WTC11 (cell line): ENCODE results near the gene KAT6B. TPM values are rescaled to one million over a fixed set of nuclear protein-coding genes. Genes with fewer than 3 reads are reported as not detected.

Source experiments
- ATAC-seq: fragments of 200-7000 bp; cut with Tn5 transposase; 2 replicates; pipeline ENCODE4 v1.10.0; 2021; ENCODE audit warnings: mild to moderate bottlenecking, moderate library complexity
- CTCF ChIA-PET: fragments of 300-600 bp; sonication (Branson Sonifier 250); formaldehyde crosslinking; loops from one replicate; lab custom pipeline; 2021; ENCODE audit warnings: antibody characterized with exemption; lab: Charles Lee
- POLR2A ChIA-PET: fragments of 350-600 bp; sonication (Branson Sonifier 250); formaldehyde crosslinking; loops from one replicate; lab custom pipeline; 2021; ENCODE audit warnings: antibody characterized with exemption; lab: Charles Lee
- DNase-seq: peaks from one replicate; pipeline ENCODE4 v3.0.0; 2021; ENCODE audit warnings: low spot score
- H3K27ac Mint-ChIP-seq: 2 replicates; pipeline ENCODE4 v1.8.0; 2021; ENCODE audit warnings: mixed read lengths
- H3K27me3 Mint-ChIP-seq: 2 replicates; pipeline ENCODE4 v1.8.0; 2021; ENCODE audit warnings: low read depth, mild to moderate bottlenecking, moderate library complexity, mixed read lengths
- H3K36me3 Mint-ChIP-seq: 2 replicates; pipeline ENCODE4 v1.8.0; 2021; ENCODE audit warnings: mixed read lengths
- H3K4me1 Mint-ChIP-seq: 2 replicates; pipeline ENCODE4 v1.8.0; 2022; ENCODE audit warnings: mixed read lengths
- H3K4me3 Mint-ChIP-seq: 2 replicates; pipeline ENCODE4 v1.8.0; 2021; ENCODE audit warnings: mild to moderate bottlenecking, moderate library complexity, mixed read lengths
- H3K9me3 Mint-ChIP-seq: 2 replicates; pipeline ENCODE4 v1.8.0; 2021; ENCODE audit warnings: mixed read lengths
- CBFB ChIP-seq: sonication (generic); formaldehyde crosslinking; IDR thresholded peaks from 2 replicates; pipeline ENCODE4 v1.8.1; 2022; ENCODE audit warnings: mild to moderate bottlenecking, low read depth, missing genetic modification reagents
- ELF4 ChIP-seq: sonication (generic); formaldehyde crosslinking; IDR thresholded peaks from 2 replicates; pipeline ENCODE4 v1.8.1; 2022; ENCODE audit warnings: low read depth, mild to moderate bottlenecking, moderate library complexity, missing genetic modification reagents
- ESRRA ChIP-seq: sonication (generic); formaldehyde crosslinking; IDR thresholded peaks from 2 replicates; pipeline ENCODE4 v1.8.1; 2022; ENCODE audit warnings: mild to moderate bottlenecking, missing genetic modification reagents, borderline replicate concordance
- FOXK1 ChIP-seq: sonication (generic); formaldehyde crosslinking; IDR thresholded peaks from 2 replicates; pipeline ENCODE4 v1.8.0; 2022; ENCODE audit warnings: mild to moderate bottlenecking, moderate library complexity, missing genetic modification reagents
- GRHL2 ChIP-seq: fragments of 250-450 bp; sonication (Bioruptor Pico); IDR thresholded peaks from 2 replicates; pipeline ENCODE4 v1.8.0; 2022; ENCODE audit warnings: mild to moderate bottlenecking, moderate library complexity; ENCODE audit not compliant: insufficient replicate concordance, severe bottlenecking
- JAZF1 ChIP-seq: fragments of 250-450 bp; sonication (Bioruptor Pico); IDR thresholded peaks from 2 replicates; pipeline ENCODE4 v1.9.0; 2021; ENCODE audit warnings: moderate library complexity, mild to moderate bottlenecking, inconsistent platforms
- MXD4 ChIP-seq: fragments of 250-450 bp; sonication (Bioruptor Pico); IDR thresholded peaks from 2 replicates; pipeline ENCODE4 v1.8.0; 2021; ENCODE audit warnings: mild to moderate bottlenecking, moderate library complexity, borderline replicate concordance
- NFYB ChIP-seq: sonication (generic); formaldehyde crosslinking; conservative IDR thresholded peaks from 2 replicates; pipeline ENCODE4 v1.8.0; 2022; ENCODE audit warnings: low read depth, missing genetic modification reagents
- NR3C1 ChIP-seq: sonication (generic); formaldehyde crosslinking; conservative IDR thresholded peaks from 2 replicates; pipeline ENCODE4 v1.8.1; 2023; ENCODE audit warnings: low read depth, mild to moderate bottlenecking, missing genetic modification reagents
- PRRX2 ChIP-seq: fragments of 250-450 bp; sonication (Bioruptor Pico); IDR thresholded peaks from 2 replicates; pipeline ENCODE4 v1.8.0; 2021; ENCODE audit warnings: mild to moderate bottlenecking
- RORB ChIP-seq: fragments of 250-450 bp; sonication (Bioruptor Pico); IDR thresholded peaks from 2 replicates; pipeline ENCODE4 v1.9.0; 2021; ENCODE audit warnings: mild to moderate bottlenecking
- SMAD3 ChIP-seq: sonication (generic); formaldehyde crosslinking; IDR thresholded peaks from 2 replicates; pipeline ENCODE4 v1.8.0; 2022; ENCODE audit warnings: missing genetic modification reagents, mild to moderate bottlenecking, borderline replicate concordance
- ZBTB21 ChIP-seq: sonication (generic); formaldehyde crosslinking; IDR thresholded peaks from 2 replicates; pipeline ENCODE4 v1.8.1; 2023; ENCODE audit warnings: mild to moderate bottlenecking, missing genetic modification reagents, borderline replicate concordance
- ZNF121 ChIP-seq: sonication (generic); formaldehyde crosslinking; IDR thresholded peaks from 2 replicates; pipeline ENCODE4 v1.8.0; 2023; ENCODE audit warnings: missing genetic modification reagents
- ZNF317 ChIP-seq: sonication (generic); formaldehyde crosslinking; IDR thresholded peaks from 2 replicates; pipeline ENCODE4 v1.8.1; 2023; ENCODE audit warnings: low read depth, mild to moderate bottlenecking, moderate library complexity, missing genetic modification reagents, borderline replicate concordance
- ZNF396 ChIP-seq: fragments of 250-450 bp; sonication (Bioruptor Pico); IDR thresholded peaks from 2 replicates; pipeline ENCODE4 v1.8.0; 2021; ENCODE audit warnings: mild to moderate bottlenecking, moderate library complexity, borderline replicate concordance
- ZNF423 ChIP-seq: fragments of 250-450 bp; sonication (Bioruptor Pico); IDR thresholded peaks from 2 replicates; pipeline ENCODE4 v2.1.2; 2022; ENCODE audit warnings: mild to moderate bottlenecking, moderate library complexity
- total RNA-seq: library from RNA; stranded (reverse); gene quantifications from 3 replicates; pipeline ENCODE4 v1.2.3, GENCODE V29; 2021
- TF ChIP-seq, protein P1 (sequence below): sonication (generic); formaldehyde crosslinking; IDR thresholded peaks from 2 replicates; pipeline ENCODE4 v1.8.0; 2022; ENCODE audit warnings: mild to moderate bottlenecking, missing genetic modification reagents
- TF ChIP-seq, protein P2 (sequence below): sonication (generic); formaldehyde crosslinking; IDR thresholded peaks from 2 replicates; pipeline ENCODE4 v1.8.1; 2022; ENCODE audit warnings: mild to moderate bottlenecking, missing genetic modification reagents, moderate library complexity, borderline replicate concordance
- TF ChIP-seq, protein P3 (sequence below): sonication (generic); formaldehyde crosslinking; IDR thresholded peaks from 2 replicates; pipeline ENCODE4 v1.8.1; 2023; ENCODE audit warnings: mild to moderate bottlenecking, missing genetic modification reagents
- TF ChIP-seq, protein P4 (sequence below): sonication (generic); formaldehyde crosslinking; IDR thresholded peaks from 2 replicates; pipeline ENCODE4 v1.8.0; 2023; ENCODE audit warnings: missing genetic modification reagents, mild to moderate bottlenecking, borderline replicate concordance
- TF ChIP-seq, protein P5 (sequence below): fragments of 250-450 bp; sonication (Bioruptor Pico); IDR thresholded peaks from 2 replicates; pipeline ENCODE4 v2.1.2; 2022; ENCODE audit warnings: mild to moderate bottlenecking, moderate library complexity
- TF ChIP-seq, protein P6 (sequence below): fragments of 250-450 bp; sonication (Bioruptor Pico); IDR thresholded peaks from 2 replicates; pipeline ENCODE4 v1.9.0; 2021; ENCODE audit warnings: mild to moderate bottlenecking

Gene KAT6B
- total RNA-seq, 1 experiment from 2014 or later, result 18.5 TPM

DNA sequence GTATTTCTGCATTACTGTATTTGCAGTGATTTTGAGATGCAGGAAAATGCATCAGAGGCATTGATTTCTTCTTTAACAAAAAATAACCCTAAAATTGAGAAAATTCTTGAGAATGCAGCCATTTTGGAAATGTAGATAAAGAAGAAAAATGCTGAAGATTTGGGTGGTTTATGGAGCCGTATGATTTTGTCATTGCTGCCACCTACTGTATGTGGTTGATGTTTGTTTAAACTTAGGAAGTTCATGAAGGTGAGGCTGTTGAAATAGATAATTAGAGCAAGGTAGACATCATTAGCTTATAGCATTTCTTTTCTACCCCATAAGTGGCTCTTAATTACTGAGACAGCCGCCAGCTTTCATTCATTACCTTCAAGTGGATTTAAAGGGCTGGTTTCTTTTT lies 193.0 kb downstream of the KAT6B start (continued):
- TF ChIP-seq, protein P1, sequence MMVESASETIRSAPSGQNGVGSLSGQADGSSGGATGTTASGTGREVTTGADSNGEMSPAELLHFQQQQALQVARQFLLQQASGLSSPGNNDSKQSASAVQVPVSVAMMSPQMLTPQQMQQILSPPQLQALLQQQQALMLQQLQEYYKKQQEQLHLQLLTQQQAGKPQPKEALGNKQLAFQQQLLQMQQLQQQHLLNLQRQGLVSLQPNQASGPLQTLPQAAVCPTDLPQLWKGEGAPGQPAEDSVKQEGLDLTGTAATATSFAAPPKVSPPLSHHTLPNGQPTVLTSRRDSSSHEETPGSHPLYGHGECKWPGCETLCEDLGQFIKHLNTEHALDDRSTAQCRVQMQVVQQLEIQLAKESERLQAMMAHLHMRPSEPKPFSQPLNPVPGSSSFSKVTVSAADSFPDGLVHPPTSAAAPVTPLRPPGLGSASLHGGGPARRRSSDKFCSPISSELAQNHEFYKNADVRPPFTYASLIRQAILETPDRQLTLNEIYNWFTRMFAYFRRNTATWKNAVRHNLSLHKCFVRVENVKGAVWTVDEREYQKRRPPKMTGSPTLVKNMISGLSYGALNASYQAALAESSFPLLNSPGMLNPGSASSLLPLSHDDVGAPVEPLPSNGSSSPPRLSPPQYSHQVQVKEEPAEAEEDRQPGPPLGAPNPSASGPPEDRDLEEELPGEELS (CRISPR knock-in tag), result no peak
- no peak for TF ChIP-seq RORB
- TF ChIP-seq, protein P2, sequence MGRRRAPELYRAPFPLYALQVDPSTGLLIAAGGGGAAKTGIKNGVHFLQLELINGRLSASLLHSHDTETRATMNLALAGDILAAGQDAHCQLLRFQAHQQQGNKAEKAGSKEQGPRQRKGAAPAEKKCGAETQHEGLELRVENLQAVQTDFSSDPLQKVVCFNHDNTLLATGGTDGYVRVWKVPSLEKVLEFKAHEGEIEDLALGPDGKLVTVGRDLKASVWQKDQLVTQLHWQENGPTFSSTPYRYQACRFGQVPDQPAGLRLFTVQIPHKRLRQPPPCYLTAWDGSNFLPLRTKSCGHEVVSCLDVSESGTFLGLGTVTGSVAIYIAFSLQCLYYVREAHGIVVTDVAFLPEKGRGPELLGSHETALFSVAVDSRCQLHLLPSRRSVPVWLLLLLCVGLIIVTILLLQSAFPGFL, result no peak

DNA sequence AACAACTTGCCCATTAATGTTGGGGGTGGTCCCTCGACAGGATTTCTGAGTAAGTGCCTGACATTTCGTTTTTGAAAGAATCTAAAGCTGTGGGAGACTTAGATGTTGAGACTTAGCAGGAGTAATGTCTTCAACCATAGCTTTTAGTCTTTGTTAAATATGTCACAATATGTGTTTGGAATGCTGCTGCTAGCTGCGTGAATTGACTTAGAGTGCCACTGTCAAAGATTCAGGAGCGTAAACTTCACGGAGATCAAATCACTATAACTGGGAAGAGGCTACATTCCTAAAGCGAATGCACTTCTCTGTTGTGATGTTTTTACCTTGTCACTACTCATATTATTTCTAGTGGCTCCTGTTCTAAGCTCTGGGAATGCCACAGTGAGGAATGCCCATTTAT lies 193.8 kb downstream of the KAT6B start:
- Mint-ChIP-seq H3K36me3 (peaks cover 14% of the 10 kb centered on the region), H3K9me3 (no peaks in the 10 kb centered on the region), H3K27ac (no peak overlapping the region), H3K4me3 (no peak overlapping the region), H3K4me1 (peaks cover 19% of the 10 kb centered on the region), H3K27me3 (no peaks in the 10 kb centered on the region)
- ATAC-seq (no peak), DNase-seq (no peak)
- TF ChIP-seq MXD4 (CRISPR knock-in tag), result no peak
- TF ChIP-seq ZNF317, result no peak
- TF ChIP-seq ZNF396 (CRISPR knock-in tag), result no peak
- TF ChIP-seq, protein P3, sequence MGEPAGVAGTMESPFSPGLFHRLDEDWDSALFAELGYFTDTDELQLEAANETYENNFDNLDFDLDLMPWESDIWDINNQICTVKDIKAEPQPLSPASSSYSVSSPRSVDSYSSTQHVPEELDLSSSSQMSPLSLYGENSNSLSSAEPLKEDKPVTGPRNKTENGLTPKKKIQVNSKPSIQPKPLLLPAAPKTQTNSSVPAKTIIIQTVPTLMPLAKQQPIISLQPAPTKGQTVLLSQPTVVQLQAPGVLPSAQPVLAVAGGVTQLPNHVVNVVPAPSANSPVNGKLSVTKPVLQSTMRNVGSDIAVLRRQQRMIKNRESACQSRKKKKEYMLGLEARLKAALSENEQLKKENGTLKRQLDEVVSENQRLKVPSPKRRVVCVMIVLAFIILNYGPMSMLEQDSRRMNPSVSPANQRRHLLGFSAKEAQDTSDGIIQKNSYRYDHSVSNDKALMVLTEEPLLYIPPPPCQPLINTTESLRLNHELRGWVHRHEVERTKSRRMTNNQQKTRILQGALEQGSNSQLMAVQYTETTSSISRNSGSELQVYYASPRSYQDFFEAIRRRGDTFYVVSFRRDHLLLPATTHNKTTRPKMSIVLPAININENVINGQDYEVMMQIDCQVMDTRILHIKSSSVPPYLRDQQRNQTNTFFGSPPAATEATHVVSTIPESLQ (CRISPR knock-in tag), result no peak
- TF ChIP-seq ZNF423 (CRISPR knock-in tag), result no peak
- TF ChIP-seq, protein P4, sequence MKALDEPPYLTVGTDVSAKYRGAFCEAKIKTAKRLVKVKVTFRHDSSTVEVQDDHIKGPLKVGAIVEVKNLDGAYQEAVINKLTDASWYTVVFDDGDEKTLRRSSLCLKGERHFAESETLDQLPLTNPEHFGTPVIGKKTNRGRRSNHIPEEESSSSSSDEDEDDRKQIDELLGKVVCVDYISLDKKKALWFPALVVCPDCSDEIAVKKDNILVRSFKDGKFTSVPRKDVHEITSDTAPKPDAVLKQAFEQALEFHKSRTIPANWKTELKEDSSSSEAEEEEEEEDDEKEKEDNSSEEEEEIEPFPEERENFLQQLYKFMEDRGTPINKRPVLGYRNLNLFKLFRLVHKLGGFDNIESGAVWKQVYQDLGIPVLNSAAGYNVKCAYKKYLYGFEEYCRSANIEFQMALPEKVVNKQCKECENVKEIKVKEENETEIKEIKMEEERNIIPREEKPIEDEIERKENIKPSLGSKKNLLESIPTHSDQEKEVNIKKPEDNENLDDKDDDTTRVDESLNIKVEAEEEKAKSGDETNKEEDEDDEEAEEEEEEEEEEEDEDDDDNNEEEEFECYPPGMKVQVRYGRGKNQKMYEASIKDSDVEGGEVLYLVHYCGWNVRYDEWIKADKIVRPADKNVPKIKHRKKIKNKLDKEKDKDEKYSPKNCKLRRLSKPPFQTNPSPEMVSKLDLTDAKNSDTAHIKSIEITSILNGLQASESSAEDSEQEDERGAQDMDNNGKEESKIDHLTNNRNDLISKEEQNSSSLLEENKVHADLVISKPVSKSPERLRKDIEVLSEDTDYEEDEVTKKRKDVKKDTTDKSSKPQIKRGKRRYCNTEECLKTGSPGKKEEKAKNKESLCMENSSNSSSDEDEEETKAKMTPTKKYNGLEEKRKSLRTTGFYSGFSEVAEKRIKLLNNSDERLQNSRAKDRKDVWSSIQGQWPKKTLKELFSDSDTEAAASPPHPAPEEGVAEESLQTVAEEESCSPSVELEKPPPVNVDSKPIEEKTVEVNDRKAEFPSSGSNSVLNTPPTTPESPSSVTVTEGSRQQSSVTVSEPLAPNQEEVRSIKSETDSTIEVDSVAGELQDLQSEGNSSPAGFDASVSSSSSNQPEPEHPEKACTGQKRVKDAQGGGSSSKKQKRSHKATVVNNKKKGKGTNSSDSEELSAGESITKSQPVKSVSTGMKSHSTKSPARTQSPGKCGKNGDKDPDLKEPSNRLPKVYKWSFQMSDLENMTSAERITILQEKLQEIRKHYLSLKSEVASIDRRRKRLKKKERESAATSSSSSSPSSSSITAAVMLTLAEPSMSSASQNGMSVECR (CRISPR knock-in tag), result no peak
- TF ChIP-seq ELF4, result no peak
- TF ChIP-seq NFYB (CRISPR knock-in tag), result no peak
- TF ChIP-seq, protein P5, sequence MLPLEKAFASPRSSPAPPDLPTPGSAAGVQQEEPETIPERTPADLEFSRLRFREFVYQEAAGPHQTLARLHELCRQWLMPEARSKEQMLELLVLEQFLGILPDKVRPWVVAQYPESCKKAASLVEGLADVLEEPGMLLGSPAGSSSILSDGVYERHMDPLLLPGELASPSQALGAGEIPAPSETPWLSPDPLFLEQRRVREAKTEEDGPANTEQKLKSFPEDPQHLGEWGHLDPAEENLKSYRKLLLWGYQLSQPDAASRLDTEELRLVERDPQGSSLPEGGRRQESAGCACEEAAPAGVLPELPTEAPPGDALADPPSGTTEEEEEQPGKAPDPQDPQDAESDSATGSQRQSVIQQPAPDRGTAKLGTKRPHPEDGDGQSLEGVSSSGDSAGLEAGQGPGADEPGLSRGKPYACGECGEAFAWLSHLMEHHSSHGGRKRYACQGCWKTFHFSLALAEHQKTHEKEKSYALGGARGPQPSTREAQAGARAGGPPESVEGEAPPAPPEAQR (CRISPR knock-in tag), result no peak
- no peak for TF ChIP-seq ZBTB21 (CRISPR knock-in tag)
- no peak for TF ChIP-seq GRHL2 (CRISPR knock-in tag)
- TF ChIP-seq CBFB (CRISPR knock-in tag), result no peak
- no peak for TF ChIP-seq FOXK1
- TF ChIP-seq ZNF121 (CRISPR knock-in tag), result no peak
- TF ChIP-seq, protein P6, sequence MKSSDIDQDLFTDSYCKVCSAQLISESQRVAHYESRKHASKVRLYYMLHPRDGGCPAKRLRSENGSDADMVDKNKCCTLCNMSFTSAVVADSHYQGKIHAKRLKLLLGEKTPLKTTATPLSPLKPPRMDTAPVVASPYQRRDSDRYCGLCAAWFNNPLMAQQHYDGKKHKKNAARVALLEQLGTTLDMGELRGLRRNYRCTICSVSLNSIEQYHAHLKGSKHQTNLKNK (CRISPR knock-in tag), result no peak
- no peak for TF ChIP-seq ESRRA (CRISPR knock-in tag)
- no peak for TF ChIP-seq JAZF1 (CRISPR knock-in tag)
- TF ChIP-seq SMAD3 (CRISPR knock-in tag), result no peak
- TF ChIP-seq NR3C1 (CRISPR knock-in tag), result no peak
- TF ChIP-seq PRRX2 (CRISPR knock-in tag), result no peak
- ChIA-PET POLR2A (interaction anchor here (0.6 kb wide), 1 partner anchor 526 kb away, joined by 3 read pairs; no protein-coding TSS in a partner anchor), CTCF (interaction anchor here (0.7 to 2.8 kb wide), 7 partner anchors 78 to 602 kb away, joined by 3 to 14 read pairs (median 4); partner anchors contain the start of genes COMTD1 and KAT6B)
